ENCODE measurements around the gene SMAD6.
A peak's percentile ranks its signal among the peaks of the same experiment; 100 is the strongest.

Gene SMAD6

DNA sequence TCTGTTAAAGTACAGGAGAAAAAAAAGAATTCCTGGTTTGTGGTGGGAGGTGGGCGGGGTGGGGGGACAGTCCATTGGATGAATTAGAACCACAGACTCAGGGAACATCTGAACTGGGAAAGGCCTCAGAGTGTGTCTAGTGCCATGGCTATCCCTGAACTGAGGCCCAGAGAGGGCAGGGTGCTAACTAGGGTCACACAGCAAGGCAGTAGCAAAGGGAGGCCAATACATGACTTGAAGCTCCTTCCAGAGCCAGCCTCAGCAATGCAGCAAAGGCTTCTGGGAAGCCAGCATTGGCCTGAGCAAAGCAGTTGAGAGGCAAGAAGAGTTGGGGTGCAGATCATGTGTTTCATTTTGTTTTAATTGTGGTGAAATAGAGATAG lies 85.4 kb downstream of the SMAD6 start:
- no peak overlapping the region for H3K4me3 ChIP-seq (ENCODE audit: low read length, poor library complexity, severe bottlenecking)
- no peaks in the 10 kb centered on the region for H3K9me2 ChIP-seq (replicated peaks; ENCODE audit: low read depth, low read length)
- H3K9ac ChIP-seq (ENCODE audit: low read depth, low read length, poor library complexity, severe bottlenecking): no peak overlapping the region
- no peak overlapping the region for H2AFZ ChIP-seq (ENCODE audit: low read length)
- no peaks in the 10 kb centered on the region for H3K27me3 ChIP-seq (ENCODE audit: insufficient read depth, low read length, poor library complexity, severe bottlenecking)
- no peaks in the 10 kb centered on the region for H3K79me2 ChIP-seq (ENCODE audit: insufficient read depth, low read length)
- no peaks in the 10 kb centered on the region for H3K4me1 ChIP-seq (ENCODE audit: insufficient read depth, low read length, poor library complexity, severe bottlenecking)
- TF ChIP-seq, protein P1, sequence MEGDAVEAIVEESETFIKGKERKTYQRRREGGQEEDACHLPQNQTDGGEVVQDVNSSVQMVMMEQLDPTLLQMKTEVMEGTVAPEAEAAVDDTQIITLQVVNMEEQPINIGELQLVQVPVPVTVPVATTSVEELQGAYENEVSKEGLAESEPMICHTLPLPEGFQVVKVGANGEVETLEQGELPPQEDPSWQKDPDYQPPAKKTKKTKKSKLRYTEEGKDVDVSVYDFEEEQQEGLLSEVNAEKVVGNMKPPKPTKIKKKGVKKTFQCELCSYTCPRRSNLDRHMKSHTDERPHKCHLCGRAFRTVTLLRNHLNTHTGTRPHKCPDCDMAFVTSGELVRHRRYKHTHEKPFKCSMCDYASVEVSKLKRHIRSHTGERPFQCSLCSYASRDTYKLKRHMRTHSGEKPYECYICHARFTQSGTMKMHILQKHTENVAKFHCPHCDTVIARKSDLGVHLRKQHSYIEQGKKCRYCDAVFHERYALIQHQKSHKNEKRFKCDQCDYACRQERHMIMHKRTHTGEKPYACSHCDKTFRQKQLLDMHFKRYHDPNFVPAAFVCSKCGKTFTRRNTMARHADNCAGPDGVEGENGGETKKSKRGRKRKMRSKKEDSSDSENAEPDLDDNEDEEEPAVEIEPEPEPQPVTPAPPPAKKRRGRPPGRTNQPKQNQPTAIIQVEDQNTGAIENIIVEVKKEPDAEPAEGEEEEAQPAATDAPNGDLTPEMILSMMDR (conservative IDR thresholded peaks at IDR 0.05; ENCODE audit: low read length): no peak
- no peak for TF ChIP-seq EZH2phosphoT487 (IDR thresholded peaks at IDR 0.05; ENCODE audit: borderline replicate concordance)
- H3K36me3 ChIP-seq (ENCODE audit: insufficient read depth, low read length): no peaks in the 10 kb centered on the region
- no peaks in the 10 kb centered on the region for H3F3A ChIP-seq (ENCODE audit: low read depth)
- no peaks in the 10 kb centered on the region for H3K9me3 ChIP-seq (ENCODE audit: insufficient read depth, low read depth, low read length)
- H4K20me1 ChIP-seq (ENCODE audit: insufficient read depth, low read length, poor library complexity, severe bottlenecking): no peaks in the 10 kb centered on the region
- no peak overlapping the region for H3K4me2 ChIP-seq (ENCODE audit: low read depth, low read length, poor library complexity, severe bottlenecking)

DNA sequence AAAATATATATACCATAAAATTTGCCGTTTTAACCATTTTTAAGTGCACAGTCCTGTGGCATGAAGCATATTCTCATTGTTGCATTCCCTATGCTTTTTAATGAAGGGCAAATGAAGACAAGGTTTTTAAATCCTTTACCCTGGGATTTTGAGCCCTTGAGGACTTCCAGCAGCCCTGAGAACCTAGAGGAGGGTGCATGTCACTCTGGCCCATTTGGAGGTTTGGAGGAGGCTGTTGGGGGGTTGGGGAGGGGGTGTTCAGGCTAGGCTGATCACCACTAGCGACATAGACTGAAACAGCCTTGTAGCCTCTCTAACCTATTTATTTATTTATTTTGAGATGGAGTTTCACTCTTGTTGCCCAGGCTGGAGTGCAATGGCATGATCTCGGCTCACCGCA lies 86.0 kb downstream of the SMAD6 start:
- Histone ChIP-seq H3K4me3 (ENCODE audit: low read length, poor library complexity, severe bottlenecking) (no peak overlapping the region), H3K9ac (ENCODE audit: low read depth, low read length, poor library complexity, severe bottlenecking) (no peak overlapping the region), H3K4me2 (ENCODE audit: low read depth, low read length, poor library complexity, severe bottlenecking) (no peak overlapping the region), H3K79me2 (ENCODE audit: insufficient read depth, low read length) (no peaks in the 10 kb centered on the region), H3K36me3 (ENCODE audit: insufficient read depth, low read length) (no peaks in the 10 kb centered on the region), H3K4me1 (ENCODE audit: insufficient read depth, low read length, poor library complexity, severe bottlenecking) (no peaks in the 10 kb centered on the region), H2AFZ (ENCODE audit: low read length) (no peak overlapping the region), H4K20me1 (ENCODE audit: insufficient read depth, low read length, poor library complexity, severe bottlenecking) (no peaks in the 10 kb centered on the region), H3K27me3 (ENCODE audit: insufficient read depth, low read length, poor library complexity, severe bottlenecking) (no peaks in the 10 kb centered on the region), H3K9me3 (ENCODE audit: insufficient read depth, low read depth, low read length) (no peaks in the 10 kb centered on the region), H3K9me2 (replicated peaks; ENCODE audit: low read depth, low read length) (no peaks in the 10 kb centered on the region), H3F3A (ENCODE audit: low read depth) (no peaks in the 10 kb centered on the region)
- TF ChIP-seq, protein P1 (conservative IDR thresholded peaks at IDR 0.05; ENCODE audit: low read length): no peak
- no peak for TF ChIP-seq EZH2phosphoT487 (IDR thresholded peaks at IDR 0.05; ENCODE audit: borderline replicate concordance)

DNA sequence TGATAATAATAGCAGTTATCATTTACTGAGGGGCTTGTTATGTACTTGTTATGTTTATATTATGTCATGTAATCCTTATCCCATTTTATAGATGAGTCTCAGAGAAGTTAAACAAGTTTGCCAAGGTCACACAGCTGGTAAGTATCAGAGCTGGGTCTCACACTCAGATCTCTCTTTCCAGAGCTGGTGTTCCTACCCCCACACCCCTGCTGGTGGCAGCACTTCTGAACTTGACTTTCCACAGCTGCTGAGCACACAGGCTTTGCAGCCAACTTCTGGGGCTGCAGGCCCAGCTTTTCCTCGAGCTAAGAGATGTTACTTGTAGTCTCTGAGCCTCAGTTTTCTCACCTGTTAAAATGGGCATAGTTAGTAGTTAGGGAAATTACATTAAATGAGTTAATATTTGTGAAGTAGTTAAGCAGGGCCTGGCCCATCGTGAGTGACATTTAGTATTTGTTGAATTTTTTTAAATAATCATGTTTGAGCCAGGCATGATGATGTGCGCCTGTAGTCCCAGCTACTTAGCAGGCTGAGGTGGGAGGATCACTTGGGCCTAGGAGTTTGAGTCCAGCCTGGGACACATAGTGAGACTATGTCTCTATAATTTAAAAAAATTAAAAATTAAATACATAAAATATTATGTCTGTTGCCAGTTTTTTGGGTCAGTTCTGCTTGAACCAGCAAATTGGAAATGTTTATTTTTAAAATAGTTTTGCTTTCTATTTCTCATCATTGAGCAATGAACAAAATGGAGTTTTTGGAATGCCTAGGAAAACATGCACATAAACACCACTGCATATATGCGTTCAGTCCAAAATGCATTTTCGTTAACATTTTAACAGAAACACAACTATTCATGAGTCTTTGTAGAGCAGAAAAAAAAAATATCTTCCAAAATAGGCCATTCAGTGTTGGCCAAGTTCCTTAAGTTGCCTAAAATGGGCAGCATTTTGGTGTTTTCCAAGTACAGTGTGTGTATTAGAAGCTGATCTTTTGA lies 87.3 kb downstream of the SMAD6 start:
- no peaks in the 10 kb centered on the region for H3K27me3 ChIP-seq (ENCODE audit: insufficient read depth, low read length, poor library complexity, severe bottlenecking)
- H3K4me1 ChIP-seq (ENCODE audit: insufficient read depth, low read length, poor library complexity, severe bottlenecking): no peaks in the 10 kb centered on the region
- H3K36me3 ChIP-seq (ENCODE audit: insufficient read depth, low read length): no peaks in the 10 kb centered on the region
- H3K9ac ChIP-seq (ENCODE audit: low read depth, low read length, poor library complexity, severe bottlenecking): no peak overlapping the region
- H3K4me2 ChIP-seq (ENCODE audit: low read depth, low read length, poor library complexity, severe bottlenecking): no peak overlapping the region
- H3F3A ChIP-seq (ENCODE audit: low read depth): no peaks in the 10 kb centered on the region
- no peaks in the 10 kb centered on the region for H4K20me1 ChIP-seq (ENCODE audit: insufficient read depth, low read length, poor library complexity, severe bottlenecking)
- no peak for TF ChIP-seq EZH2phosphoT487 (IDR thresholded peaks at IDR 0.05; ENCODE audit: borderline replicate concordance)
- TF ChIP-seq, protein P1 (conservative IDR thresholded peaks at IDR 0.05; ENCODE audit: low read length): peak; percentile 62
- no peak overlapping the region for H3K4me3 ChIP-seq (ENCODE audit: low read length, poor library complexity, severe bottlenecking)
- H2AFZ ChIP-seq (ENCODE audit: low read length): no peak overlapping the region
- H3K79me2 ChIP-seq (ENCODE audit: insufficient read depth, low read length): no peaks in the 10 kb centered on the region
- H3K9me2 ChIP-seq (replicated peaks; ENCODE audit: low read depth, low read length): no peaks in the 10 kb centered on the region
- no peaks in the 10 kb centered on the region for H3K9me3 ChIP-seq (ENCODE audit: insufficient read depth, low read depth, low read length)
